Occipital lobe (tissue), 2 donors: ENCODE results near the gene PAX7. TPM values are rescaled to one million over a fixed set of nuclear protein-coding genes. Genes with fewer than 3 reads are reported as not detected.

ENCODE experiments used
- DNase-seq: peaks from one replicate; lab custom pipeline; 2025; lab: John Stamatoyannopoulos, UW
- total RNA-seq: library from RNA; depleted of rRNA; stranded (reverse); fragments of >200 nt; gene quantifications from one replicate; pipeline ENCODE4 v1.2.3, GENCODE V29; 2014

The PAX7 gene
- total RNA-seq, 1 donor from 2014 or later: not detected

- DNase-seq: no peak
Observed at GRCh38 chr1:18618546-18619466, 11.8 kb upstream of the PAX7 start.

GRCh38 chr1:18619467-18619835 lies 11.2 kb upstream of the PAX7 start:
- DNase-seq: no peak

GRCh38 chr1:18628511-18628910 lies 2.1 kb upstream of the PAX7 start:
- no peak for DNase-seq

- DNase-seq: no peak
Observed at GRCh38 chr1:18629659-18630510, 761 bp upstream of the PAX7 start.

GRCh38 chr1:18631496-18632217 lies 1.0 kb downstream of the PAX7 start:
- no peak for DNase-seq

- no peak for DNase-seq
Observed at GRCh38 chr1:18632218-18632588, 1.6 kb downstream of the PAX7 start.

GRCh38 chr1:18632783-18633421 lies 2.3 kb downstream of the PAX7 start:
- DNase-seq: no peak

- DNase-seq: no peak
Observed at GRCh38 chr1:18633422-18634155, 2.9 kb downstream of the PAX7 start.

GRCh38 chr1:18634276-18634675 lies 3.6 kb downstream of the PAX7 start:
- no peak for DNase-seq

- no peak for DNase-seq
Observed at GRCh38 chr1:18635070-18635577, 4.5 kb downstream of the PAX7 start.

- DNase-seq: no peak
Observed at GRCh38 chr1:18635891-18636595, 5.4 kb downstream of the PAX7 start.

- DNase-seq: no peak
Observed at GRCh38 chr1:18636596-18637508, 6.2 kb downstream of the PAX7 start.

GRCh38 chr1:18637511-18637960 lies 6.9 kb downstream of the PAX7 start:
- DNase-seq: no peak

GRCh38 chr1:18637962-18638834 lies 7.6 kb downstream of the PAX7 start:
- no peak for DNase-seq

GRCh38 chr1:18638835-18639364 lies 8.3 kb downstream of the PAX7 start:
- no peak for DNase-seq

- no peak for DNase-seq
Observed at GRCh38 chr1:18639368-18640055, 8.9 kb downstream of the PAX7 start.
